Measurements from ENCODE around the gene NOS1. TPM values are rescaled to one million over a fixed set of nuclear protein-coding genes. Genes with fewer than 3 reads are reported as not detected.
"Not testable (repeated sequence)": the region's sequence is repeated elsewhere in the genome, so short reads cannot be mapped to it uniquely, and the experiment has no call there.

The NOS1 gene
- total RNA-seq, 1 donor from 2014 or later, result 0.11 TPM

DNA sequence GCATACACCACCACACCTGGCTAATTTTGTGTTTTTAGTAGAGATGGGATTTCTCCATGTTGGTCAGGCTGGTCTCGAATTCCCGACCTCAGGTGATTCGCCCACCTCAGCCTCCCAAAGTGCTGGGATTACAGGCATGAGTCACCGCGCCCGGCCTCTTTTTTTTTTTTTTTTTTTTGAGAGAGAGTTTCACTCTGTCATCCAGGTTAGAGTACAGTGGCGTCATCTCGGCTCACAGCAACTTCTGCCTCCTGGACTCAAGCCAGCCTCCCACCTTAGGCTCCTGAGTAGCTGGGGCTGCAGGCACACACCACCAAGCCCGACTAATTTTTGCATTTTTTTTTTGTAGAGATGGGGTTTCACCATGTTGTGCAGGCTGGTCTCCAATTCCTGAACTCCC, 166.4 kb downstream of the NOS1 start:
- ATAC-seq; intact Hi-C loops (cut with DNase I); DNase-seq (ENCODE audit: missing footprints): not testable (repeated sequence)

GRCh38 chr12:117193903-117194302, 167.5 kb downstream of the NOS1 start:
- no peak for ATAC-seq
- no peak for DNase-seq (ENCODE audit: missing footprints)
- intact Hi-C loops (cut with DNase I), result no loop called here

- DNase-seq (ENCODE audit: missing footprints); ATAC-seq; intact Hi-C loops (cut with DNase I): not testable (repeated sequence)
Measured at GRCh38 chr12:117192581-117192980, 168.8 kb downstream of the NOS1 start.

- intact Hi-C loops (cut with DNase I), result no loop called here
- DNase-seq (ENCODE audit: missing footprints), result no peak
- ATAC-seq, result no peak
Measured at GRCh38 chr12:117192057-117192456, 169.4 kb downstream of the NOS1 start.

DNA sequence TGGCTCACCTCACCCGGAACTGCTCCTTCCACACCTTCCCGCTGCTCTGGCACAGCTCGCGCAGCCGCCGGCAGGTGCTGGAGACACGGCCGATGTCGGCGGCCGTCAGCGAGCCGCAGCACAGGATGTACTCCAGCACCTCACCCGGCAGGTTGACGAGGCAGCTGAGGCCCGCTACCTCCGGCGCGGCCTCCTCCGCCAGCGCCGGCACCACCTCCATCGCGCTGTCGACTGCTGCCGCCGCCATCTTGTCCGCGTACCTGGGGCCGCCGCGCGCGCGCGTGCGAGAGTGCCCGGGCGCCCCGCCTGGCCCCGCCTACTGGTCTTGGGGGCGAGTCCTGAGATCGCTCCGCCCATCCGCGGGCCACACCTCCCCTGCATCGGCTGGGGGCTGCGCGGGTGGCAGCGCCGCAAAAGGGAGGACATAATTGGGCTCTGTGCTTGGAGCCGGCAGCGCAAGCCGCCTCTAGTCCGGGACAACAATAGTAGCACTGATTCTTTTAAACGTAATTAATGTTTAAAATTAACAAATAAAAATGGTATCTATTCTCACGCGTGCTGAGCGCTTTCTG, 171.1 kb downstream of the NOS1 start, which contains the start of gene FBXO21:
Gene FBXO21 (minus strand): TSS at position 261 of the 572 bp plus-strand sequence. CDS start 14 bp downstream, at position 247.
- peak; percentile 95 for DNase-seq (ENCODE audit: missing footprints)
- ATAC-seq, result peak; percentile 99
- intact Hi-C loops (cut with DNase I), result no loop called here

DNA sequence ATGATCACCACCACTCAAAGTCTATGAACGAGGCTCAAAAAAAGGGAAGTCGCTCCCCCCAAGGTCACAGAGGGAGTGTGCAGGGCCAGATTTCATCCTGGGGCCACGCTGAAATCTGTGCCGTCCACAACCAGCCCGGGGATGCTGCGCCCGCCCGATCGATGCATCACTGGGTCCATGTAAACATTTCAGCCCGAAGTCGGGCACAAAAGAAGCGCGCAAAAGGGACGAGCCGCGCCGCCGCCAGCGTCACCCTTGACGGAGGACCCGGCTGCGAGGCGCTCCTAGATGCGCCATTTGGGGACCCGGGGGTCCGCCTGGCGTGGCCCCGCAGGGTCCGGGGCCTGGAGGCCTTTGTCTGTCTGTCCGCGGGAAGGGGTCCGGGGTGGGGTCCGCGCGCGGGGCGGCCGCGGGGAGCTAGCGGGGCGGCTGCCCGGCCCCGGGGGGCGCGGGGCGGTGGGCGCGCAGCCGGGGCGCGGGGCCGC, 171.7 kb downstream of the NOS1 start:
- ATAC-seq (peak; percentile 8), DNase-seq (ENCODE audit: missing footprints) (peak; percentile 70)
- intact Hi-C loops (cut with DNase I), result no loop called here

GRCh38 chr12:117188961-117189724, 172.3 kb downstream of the NOS1 start:
- peak; percentile 29 for ATAC-seq
- no peak for DNase-seq (ENCODE audit: missing footprints)
- intact Hi-C loops (cut with DNase I), result no loop called here

DNA sequence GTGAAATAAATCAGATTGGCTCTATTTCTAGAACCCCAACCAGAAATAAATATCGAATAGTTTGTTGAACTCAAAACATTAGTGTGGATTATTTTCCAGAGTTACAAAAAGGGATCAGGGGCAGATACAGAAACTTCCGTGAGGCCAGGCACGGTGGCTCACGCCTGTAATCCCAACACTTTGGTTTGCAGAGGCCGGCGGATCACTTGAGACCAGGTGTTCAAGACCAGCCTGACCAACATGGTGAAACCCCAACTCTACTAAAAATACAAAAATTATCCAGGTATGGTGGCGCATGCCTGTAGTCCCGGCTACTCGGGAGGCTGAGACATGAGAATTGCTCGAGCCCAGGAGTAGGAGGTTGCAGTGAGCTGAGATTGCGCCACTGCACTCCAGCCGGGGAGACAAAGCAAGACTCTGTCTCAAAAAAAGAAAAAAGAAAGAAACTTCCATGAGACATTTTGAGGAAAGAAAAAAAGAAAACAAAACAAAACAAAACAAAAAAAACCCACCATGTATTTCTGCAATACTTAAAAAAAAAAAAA, 173.2 kb downstream of the NOS1 start:
- DNase-seq (ENCODE audit: missing footprints) (no peak), ATAC-seq (no peak)
- intact Hi-C loops (cut with DNase I), result no loop called here

DNA sequence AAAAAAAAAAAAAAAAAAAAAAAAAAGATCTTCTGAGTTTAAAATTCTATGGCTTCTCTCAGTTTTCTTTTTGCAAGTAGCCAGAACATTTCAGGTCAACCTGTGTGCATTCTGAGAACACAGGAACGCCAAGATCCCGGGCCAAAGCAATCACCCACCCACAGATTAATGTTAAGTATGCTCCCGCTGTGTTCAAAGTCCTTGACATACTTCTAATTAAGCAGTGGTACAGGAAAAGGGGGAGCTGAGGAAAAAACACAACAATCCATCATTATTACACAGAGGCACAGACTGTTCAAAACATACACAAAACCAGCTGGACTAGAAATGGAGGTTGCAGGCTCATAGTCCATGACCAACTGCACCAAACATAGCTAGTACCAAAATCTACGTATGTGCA, 174.0 kb downstream of the NOS1 start:
- DNase-seq (ENCODE audit: missing footprints) (no peak), ATAC-seq (no peak)
- intact Hi-C loops (cut with DNase I), result no loop called here

DNA sequence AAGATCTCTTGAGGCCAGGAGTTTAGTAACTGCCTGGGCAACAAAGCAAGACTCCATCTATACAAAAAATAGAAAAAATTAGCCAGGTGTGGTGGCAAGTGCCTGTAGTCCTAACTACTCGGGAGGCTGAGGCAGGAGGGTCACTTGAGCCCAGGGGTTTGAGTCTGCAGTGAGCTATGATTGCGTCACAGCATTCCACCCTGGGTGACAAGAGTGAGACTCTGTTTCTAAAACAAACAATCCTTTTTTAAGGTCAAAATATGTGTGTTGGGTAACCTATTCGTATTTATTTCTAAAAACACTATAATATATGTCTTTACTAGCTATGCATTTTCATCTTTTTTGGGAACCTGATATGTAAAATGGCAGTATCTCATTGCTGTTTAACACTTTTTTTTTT, 178.6 kb downstream of the NOS1 start:
- ATAC-seq (no peak), DNase-seq (ENCODE audit: missing footprints) (no peak)
- intact Hi-C loops (cut with DNase I), result no loop called here

- ATAC-seq; intact Hi-C loops (cut with DNase I); DNase-seq (ENCODE audit: missing footprints): not testable (repeated sequence)
Measured at GRCh38 chr12:117181468-117181843, 180.0 kb downstream of the NOS1 start.

GRCh38 chr12:117180758-117181467, 180.5 kb downstream of the NOS1 start:
- no peak for ATAC-seq
- intact Hi-C loops (cut with DNase I), result no loop called here
- DNase-seq (ENCODE audit: missing footprints), result no peak

DNA sequence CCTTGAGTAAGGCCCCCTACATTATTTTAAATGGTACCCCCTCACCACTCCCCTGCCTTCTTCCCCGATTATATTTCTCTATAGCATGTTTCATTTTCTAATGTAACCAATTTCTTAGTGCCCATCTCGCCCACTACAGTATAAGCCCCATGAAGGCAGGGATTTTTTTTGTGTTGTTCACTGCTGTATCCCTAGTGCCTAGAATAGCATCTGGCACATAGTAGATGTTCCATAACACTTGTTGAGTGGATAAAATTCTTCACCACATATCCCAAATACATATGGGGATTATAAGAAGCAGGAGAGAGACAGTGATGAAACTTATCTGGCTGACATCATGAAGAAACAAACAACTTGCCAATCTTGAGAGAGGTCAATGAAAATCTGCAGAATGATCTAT, 182.7 kb downstream of the NOS1 start:
- DNase-seq (ENCODE audit: missing footprints) (no peak), ATAC-seq (no peak)
- intact Hi-C loops (cut with DNase I), result no loop called here

- ATAC-seq, result no peak
- no peak for DNase-seq (ENCODE audit: missing footprints)
- intact Hi-C loops (cut with DNase I), result no loop called here
Measured at GRCh38 chr12:117178301-117178700, 183.1 kb downstream of the NOS1 start.

GRCh38 chr12:117172168-117172567, 189.3 kb downstream of the NOS1 start:
- intact Hi-C loops (cut with DNase I), result no loop called here
- ATAC-seq, result no peak
- no peak for DNase-seq (ENCODE audit: missing footprints)

- intact Hi-C loops (cut with DNase I), result no loop called here
- no peak for DNase-seq (ENCODE audit: missing footprints)
- no peak for ATAC-seq
Measured at GRCh38 chr12:117171499-117172162, 189.8 kb downstream of the NOS1 start.

- intact Hi-C loops (cut with DNase I), result no loop called here
Measured at GRCh38 chr12:117169548-117169947, 191.9 kb downstream of the NOS1 start.

GRCh38 chr12:117168976-117169375, 192.4 kb downstream of the NOS1 start:
- ATAC-seq (no peak), DNase-seq (ENCODE audit: missing footprints) (no peak)
- intact Hi-C loops (cut with DNase I), result no loop called here

More at GRCh38 chr12:117169548-117169947, 191.9 kb downstream of the NOS1 start:
- DNase-seq (ENCODE audit: missing footprints) (no peak), ATAC-seq (no peak)

DNA sequence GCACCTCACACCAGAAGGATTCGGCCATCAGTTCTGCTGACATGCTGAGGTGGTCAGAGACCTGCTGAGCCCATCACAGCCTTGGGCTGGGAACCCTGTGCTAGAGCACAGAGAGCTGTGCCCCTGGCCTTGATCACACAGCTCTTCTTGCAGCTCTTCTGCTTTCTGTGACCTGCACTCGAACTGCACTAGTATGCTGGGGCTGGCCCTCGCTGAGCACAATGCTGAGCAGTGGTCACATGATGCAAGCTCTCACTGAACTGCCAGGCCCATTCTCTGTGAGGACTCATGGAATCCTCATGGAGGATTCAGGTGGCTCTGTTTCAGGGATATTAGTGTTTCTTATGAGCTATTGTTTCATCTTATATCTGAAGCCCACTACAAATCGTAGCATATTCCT, 193.7 kb downstream of the NOS1 start:
- DNase-seq (ENCODE audit: missing footprints) (no peak), ATAC-seq (peak; percentile 56)
- intact Hi-C loops (cut with DNase I), result no loop called here
